Tibial nerve (tissue), 4 donors: ENCODE data around the gene KCNK7. TPM values are rescaled to one million over a fixed set of nuclear protein-coding genes. Genes with fewer than 3 reads are reported as not detected.

Source experiments
- DNase-seq, 2 donors: peaks; one replicate each; pipeline ENCODE4 v3.0.0-alpha.2; 2019; ENCODE audit warnings: low spot score in 2 of 2
- H3K27ac ChIP-seq, 4 donors: fragments of 200-600 bp; sonication (generic) in 3 of 4; one replicate each; pipeline ENCODE4 v1.5.1; 2017 to 2019; ENCODE audit warnings: mild to moderate bottlenecking in 1 of 4
- H3K27me3 ChIP-seq, 2 donors: fragments of 200-600 bp; sonication (generic) in 1 of 2; one replicate each; pipeline versions ENCODE4 v1.5.1 to v1.6.0; 2017 to 2019
- H3K36me3 ChIP-seq, 3 donors: fragments of 200-600 bp; sonication (generic); one replicate each; pipeline ENCODE4 v1.5.1; 2018 to 2019
- H3K4me1 ChIP-seq, 4 donors: fragments of 200-600 bp; sonication (generic) in 3 of 4; one replicate each; pipeline ENCODE4 v1.5.1; 2017 to 2019
- H3K4me3 ChIP-seq, 4 donors: fragments of 200-600 bp; sonication (generic) in 3 of 4; one replicate each; pipeline ENCODE4 v1.5.1; 2017 to 2019; ENCODE audit warnings: mild to moderate bottlenecking in 1 of 4, moderate library complexity in 1 of 4
- H3K9me3 ChIP-seq, 4 donors: fragments of 200-600 bp; sonication (generic) in 3 of 4; one replicate each; pipeline ENCODE4 v1.5.1; 2017 to 2019
- CTCF ChIP-seq, 5 experiments: fragments of 200-600 bp in 3 of 5; fragments of 450-650 bp in 2 of 5; sonication (generic) in 3 of 5; IDR thresholded peaks; one replicate each; pipeline ENCODE4 v1.5.1; 2016 to 2019; ENCODE audit warnings: antibody characterized with exemption in 5 of 5, mild to moderate bottlenecking in 3 of 5, moderate library complexity in 2 of 5
- EP300 ChIP-seq, 2 donors: sonication (generic); formaldehyde crosslinking; IDR thresholded peaks; one replicate each; pipeline ENCODE4 v1.6.1; 2017; ENCODE audit warnings: antibody characterized with exemption in 2 of 2, mild to moderate bottlenecking in 1 of 2
- POLR2A ChIP-seq, 2 donors: fragments of 450-650 bp; IDR thresholded peaks; one replicate each; pipeline ENCODE4 v1.6.1; 2017; ENCODE audit warnings: antibody characterized with exemption in 2 of 2, mild to moderate bottlenecking in 2 of 2, moderate library complexity in 2 of 2
- WGBS, 2 donors: methylation state at CpG; one replicate each; pipeline ENCODE4 v1.1.5; 2018; 5-methylcytosine and 5-hydroxymethylcytosine counted together
- total RNA-seq, 4 donors: library from RNA; depleted of rRNA; stranded (reverse); fragments of >200 nt; gene quantifications; one replicate each; pipeline ENCODE4 v1.1.0, GENCODE V29; 2016

Gene KCNK7
- total RNA-seq, 4 donors from 2014 or later: 0.63 to 3.3 (median 1.2) TPM; not detected in 1

GRCh38 chr11:65585396-65586246, 10.0 kb downstream of the KCNK7 start:
- 80 to 84% methylated on average over 38 to 48 of the region's 51 CpGs for WGBS, 2 donors
- peaks cover 0 to 64% (median 32%) of the 10 kb centered on the region in 4 donors for H3K4me1 ChIP-seq
- no peaks in the 10 kb centered on the region for H3K9me3 ChIP-seq
- no peak overlapping the region for H3K4me3 ChIP-seq
- H3K27me3 ChIP-seq: no peaks in the 10 kb centered on the region
- TF ChIP-seq CTCF (IDR thresholded peaks at IDR 0.05): no peak
- TF ChIP-seq POLR2A (IDR thresholded peaks at IDR 0.05): no peak
- no peak for DNase-seq
- peaks cover 0 to 65% (median 5%) of the 10 kb centered on the region in 3 donors for H3K36me3 ChIP-seq
- H3K27ac ChIP-seq: peak overlapping the region in 2 of 4 donors; percentile 83 to 90

GRCh38 chr11:65584723-65585171, 10.9 kb downstream of the KCNK7 start:
- no peak for TF ChIP-seq CTCF (IDR thresholded peaks at IDR 0.05)
- TF ChIP-seq EP300 (IDR thresholded peaks at IDR 0.05): no peak
- TF ChIP-seq POLR2A (IDR thresholded peaks at IDR 0.05): no peak
- 61 to 72% methylated on average over 36 to 46 of the region's 46 CpGs for WGBS, 2 donors
- H3K27me3 ChIP-seq: no peaks in the 10 kb centered on the region
- H3K36me3 ChIP-seq: peaks cover 2 to 65% (median 14%) of the 10 kb centered on the region in 3 donors
- H3K9me3 ChIP-seq: no peaks in the 10 kb centered on the region
- H3K27ac ChIP-seq: peak overlapping the region in 2 of 4 donors; percentile 8 to 48
- H3K4me1 ChIP-seq: peaks cover 0 to 56% (median 28%) of the 10 kb centered on the region in 4 donors
- no peak overlapping the region for H3K4me3 ChIP-seq
- DNase-seq: no peak

- 70 to 80% methylated on average over 8 of the region's 8 CpGs for WGBS, 2 donors
- Histone ChIP-seq H3K27me3 (no peaks in the 10 kb centered on the region), H3K27ac (peak overlapping the region in 1 of 4 donors; percentile 8), H3K4me3 (no peak overlapping the region), H3K4me1 (peaks cover 0 to 52% (median 24%) of the 10 kb centered on the region in 4 donors), H3K9me3 (no peaks in the 10 kb centered on the region), H3K36me3 (peaks cover 2 to 66% (median 15%) of the 10 kb centered on the region in 3 donors)
- no peak for TF ChIP-seq EP300 (IDR thresholded peaks at IDR 0.05)
- DNase-seq: no peak
Measured at GRCh38 chr11:65584106-65584505, 11.5 kb downstream of the KCNK7 start.

GRCh38 chr11:65583589-65583988, 12.0 kb downstream of the KCNK7 start:
- Histone ChIP-seq H3K9me3 (no peaks in the 10 kb centered on the region), H3K4me1 (peaks cover 0 to 52% (median 24%) of the 10 kb centered on the region in 4 donors), H3K27ac (peak overlapping the region in 1 of 4 donors; percentile 10), H3K4me3 (no peak overlapping the region), H3K36me3 (peaks cover 2 to 69% (median 15%) of the 10 kb centered on the region in 3 donors), H3K27me3 (no peaks in the 10 kb centered on the region)
- DNase-seq: no peak
- 87 to 88% methylated on average over 10 of the region's 10 CpGs for WGBS, 2 donors
- no peak for TF ChIP-seq EP300 (IDR thresholded peaks at IDR 0.05)
- no peak for TF ChIP-seq POLR2A (IDR thresholded peaks at IDR 0.05)
- TF ChIP-seq CTCF (IDR thresholded peaks at IDR 0.05): no peak

GRCh38 chr11:65581928-65582327, 13.7 kb downstream of the KCNK7 start:
- Histone ChIP-seq H3K4me1 (peaks cover 0 to 52% (median 25%) of the 10 kb centered on the region in 4 donors), H3K9me3 (no peaks in the 10 kb centered on the region), H3K27me3 (no peaks in the 10 kb centered on the region), H3K4me3 (no peak overlapping the region), H3K27ac (peak overlapping the region in 1 of 4 donors; percentile 3), H3K36me3 (peaks cover 2 to 69% (median 15%) of the 10 kb centered on the region in 3 donors)
- 65 to 85% methylated on average over 3 of the region's 3 CpGs for whole genome bisulfite sequencing, 2 donors
- no peak for DNase-seq
- TF ChIP-seq EP300 (IDR thresholded peaks at IDR 0.05) (no peak), CTCF (IDR thresholded peaks at IDR 0.05) (no peak), POLR2A (IDR thresholded peaks at IDR 0.05) (no peak)
